ENCODE data around the gene ERVK3-1. TPM values are rescaled to one million over a fixed set of nuclear protein-coding genes. Genes with fewer than 3 reads are reported as not detected.
A peak's percentile ranks its signal among the peaks of the same experiment; 100 is the strongest.

ERVK3-1 gene
- total RNA-seq, 6 experiments from 2014 or later = 24.0 to 31.2 (median 28.2) TPM

GRCh38 chr19:58317476-58318072 lies 12.4 kb downstream of the ERVK3-1 start:
- Mint-ChIP-seq H3K4me3 (no peak overlapping the region), H3K4me1 (ENCODE audit: low read depth) (no peaks in the 10 kb centered on the region), H3K36me3 (ENCODE audit: low read depth) (peaks cover 35% of the 10 kb centered on the region), H3K27me3 (ENCODE audit: insufficient read depth) (no peaks in the 10 kb centered on the region; the same call in 1 of the 2 replicates), H3K9me3 (no peaks in the 10 kb centered on the region), H3K27ac (no peak overlapping the region)
- DNase-seq = peak; percentile 37
- no peak for TF ChIP-seq CTCF (IDR thresholded peaks at IDR 0.05)

- TF ChIP-seq CTCF (IDR thresholded peaks at IDR 0.05) = no peak
- H3K27me3 Mint-ChIP-seq (ENCODE audit: insufficient read depth) = no peaks in the 10 kb centered on the region; the same call in 1 of the 2 replicates
- H3K4me3 Mint-ChIP-seq = no peak overlapping the region
Measured at GRCh38 chr19:58318297-58318696, 13.1 kb downstream of the ERVK3-1 start.

GRCh38 chr19:58319241-58319640 lies 14.1 kb downstream of the ERVK3-1 start:
- no peaks in the 10 kb centered on the region; the same call in 1 of the 2 replicates for H3K27me3 Mint-ChIP-seq (ENCODE audit: insufficient read depth)
- no peak for TF ChIP-seq CTCF (IDR thresholded peaks at IDR 0.05)
- H3K4me1 Mint-ChIP-seq (ENCODE audit: low read depth) = no peaks in the 10 kb centered on the region

More at GRCh38 chr19:58318297-58318696, 13.1 kb downstream of the ERVK3-1 start:
- H3K36me3 Mint-ChIP-seq (ENCODE audit: low read depth) = peaks cover 33% of the 10 kb centered on the region
- H3K27ac Mint-ChIP-seq = no peak overlapping the region
- no peak for DNase-seq
- no peaks in the 10 kb centered on the region for H3K9me3 Mint-ChIP-seq
- H3K4me1 Mint-ChIP-seq (ENCODE audit: low read depth) = no peaks in the 10 kb centered on the region

GRCh38 chr19:58325311-58326022 lies 20.3 kb downstream of the ERVK3-1 start:
- no peak overlapping the region for H3K4me3 Mint-ChIP-seq
- peaks cover 12% of the 10 kb centered on the region for H3K36me3 Mint-ChIP-seq (ENCODE audit: low read depth)
- DNase-seq = no peak
- no peaks in the 10 kb centered on the region for H3K9me3 Mint-ChIP-seq
- no peak overlapping the region for H3K27ac Mint-ChIP-seq
- H3K4me1 Mint-ChIP-seq (ENCODE audit: low read depth) = peaks cover 12% of the 10 kb centered on the region
- no peak for TF ChIP-seq CTCF (IDR thresholded peaks at IDR 0.05)
- H3K27me3 Mint-ChIP-seq (ENCODE audit: insufficient read depth) = no peaks in the 10 kb centered on the region; the same call in 1 of the 2 replicates

More at GRCh38 chr19:58319241-58319640, 14.1 kb downstream of the ERVK3-1 start:
- no peak for DNase-seq
- no peak overlapping the region for H3K4me3 Mint-ChIP-seq
- no peaks in the 10 kb centered on the region for H3K9me3 Mint-ChIP-seq
- no peak overlapping the region for H3K27ac Mint-ChIP-seq
- peaks cover 24% of the 10 kb centered on the region for H3K36me3 Mint-ChIP-seq (ENCODE audit: low read depth)

- Mint-ChIP-seq H3K36me3 (ENCODE audit: low read depth) (peaks cover 12% of the 10 kb centered on the region), H3K4me3 (no peak overlapping the region), H3K27me3 (ENCODE audit: insufficient read depth) (no peaks in the 10 kb centered on the region; the same call in 1 of the 2 replicates), H3K4me1 (ENCODE audit: low read depth) (peaks cover 18% of the 10 kb centered on the region), H3K9me3 (no peaks in the 10 kb centered on the region), H3K27ac (no peak overlapping the region)
- no peak for TF ChIP-seq CTCF (IDR thresholded peaks at IDR 0.05)
- DNase-seq = no peak
Measured at GRCh38 chr19:58326501-58326913, 21.3 kb downstream of the ERVK3-1 start.

Data from HFFc6 (cell line).